Measurements from ENCODE around the gene C2CD2. TPM values are rescaled to one million over a fixed set of nuclear protein-coding genes. Genes with fewer than 3 reads are reported as not detected.

C2CD2 gene
- total RNA-seq, 4 donors from 2014 or later = 9.5 to 37.5 (median 18.3) TPM

GRCh38 chr21:41966872-41967621, 13.2 kb upstream of the C2CD2 start:
- intact Hi-C loops (cut with DNase I; ENCODE audit: low total_unique reads) = no loop called here
- Histone ChIP-seq H3K36me3 (no peaks in the 10 kb centered on the region), H3K4me1 (no peaks in the 10 kb centered on the region), H3K27ac (no peak overlapping the region), H3K9me3 (no peaks in the 10 kb centered on the region), H3K4me3 (no peak overlapping the region), H3K27me3 (no peaks in the 10 kb centered on the region)
- DNase-seq = peak in 1 of 2 donors; percentile 6
- no peak for TF ChIP-seq POLR2A (IDR thresholded peaks at IDR 0.05)
- TF ChIP-seq CTCF (IDR thresholded peaks at IDR 0.05) = no peak

GRCh38 chr21:41966041-41966833, 12.4 kb upstream of the C2CD2 start:
- Histone ChIP-seq H3K27me3 (no peaks in the 10 kb centered on the region), H3K9me3 (no peaks in the 10 kb centered on the region), H3K27ac (no peak overlapping the region), H3K4me1 (no peaks in the 10 kb centered on the region), H3K36me3 (no peaks in the 10 kb centered on the region), H3K4me3 (no peak overlapping the region)
- TF ChIP-seq POLR2A (IDR thresholded peaks at IDR 0.05) = no peak
- no peak for TF ChIP-seq CTCF (IDR thresholded peaks at IDR 0.05)
- intact Hi-C loops (cut with DNase I; ENCODE audit: low total_unique reads) = no loop called here
- DNase-seq = peak in 1 of 2 donors; percentile 3

GRCh38 chr21:41965461-41966013, 11.7 kb upstream of the C2CD2 start:
- intact Hi-C loops (cut with DNase I; ENCODE audit: low total_unique reads) = no loop called here
- Histone ChIP-seq H3K36me3 (no peaks in the 10 kb centered on the region), H3K9me3 (no peaks in the 10 kb centered on the region), H3K27me3 (no peaks in the 10 kb centered on the region), H3K4me3 (no peak overlapping the region), H3K27ac (no peak overlapping the region), H3K4me1 (no peaks in the 10 kb centered on the region)
- TF ChIP-seq POLR2A (IDR thresholded peaks at IDR 0.05) (no peak), CTCF (IDR thresholded peaks at IDR 0.05) (no peak)
- no peak for DNase-seq

- H3K36me3 ChIP-seq = no peaks in the 10 kb centered on the region
- no peak overlapping the region for H3K27ac ChIP-seq
- no peak for DNase-seq
- H3K4me3 ChIP-seq = no peak overlapping the region
- H3K9me3 ChIP-seq = no peaks in the 10 kb centered on the region
- H3K4me1 ChIP-seq = no peaks in the 10 kb centered on the region
- H3K27me3 ChIP-seq = no peaks in the 10 kb centered on the region
- intact Hi-C loops (cut with DNase I; ENCODE audit: low total_unique reads) = no loop called here
- TF ChIP-seq POLR2A (IDR thresholded peaks at IDR 0.05) = no peak
- no peak for TF ChIP-seq CTCF (IDR thresholded peaks at IDR 0.05)
Observed at GRCh38 chr21:41965045-41965444, 11.2 kb upstream of the C2CD2 start.

- intact Hi-C loops (cut with DNase I; ENCODE audit: low total_unique reads) = no loop called here
- H3K27ac ChIP-seq = no peak overlapping the region
- no peaks in the 10 kb centered on the region for H3K36me3 ChIP-seq
- H3K4me1 ChIP-seq = no peaks in the 10 kb centered on the region
- no peak overlapping the region for H3K4me3 ChIP-seq
- H3K9me3 ChIP-seq = no peaks in the 10 kb centered on the region
- TF ChIP-seq POLR2A (IDR thresholded peaks at IDR 0.05) (no peak), CTCF (IDR thresholded peaks at IDR 0.05) (no peak)
- no peaks in the 10 kb centered on the region for H3K27me3 ChIP-seq
- peak in 1 of 2 donors; percentile 5 for DNase-seq
Observed at GRCh38 chr21:41964171-41964570, 10.4 kb upstream of the C2CD2 start.

Measured in uterus (tissue), 4 donors.